HepG2 (cell line): ENCODE data around the gene ABHD12. TPM values are rescaled to one million over a fixed set of nuclear protein-coding genes. Genes with fewer than 3 reads are reported as not detected.

Source experiments
- ATAC-seq: fragments of 200-7000 bp; cut with Tn5 transposase; 3 replicates; pipeline ENCODE4 v1.9.1; 2020; ENCODE audit warnings: mild to moderate bottlenecking, moderate library complexity
- BruUV-seq: library from RNA; stranded (reverse); fragments of 400-500 nt; replicated peaks from 2 replicates; lab custom pipeline; 2021; lab: Mats Ljungman, UMichigan
- CTCF ChIA-PET: fragments of 300-600 bp; formaldehyde crosslinking; extraction: SDS; loops from one replicate; lab custom pipeline; 2021; ENCODE audit warnings: low total read pairs, inconsistent platforms, low intra/inter-chr PET ratio; lab: Yijun Ruan, JAX
- POLR2A ChIA-PET: fragments of 350-600 bp; sonication (Branson Sonifier 250); formaldehyde crosslinking; loops from one replicate; lab custom pipeline; 2020; ENCODE audit warnings: antibody characterized with exemption, inconsistent platforms; lab: Yijun Ruan, JAX
- DNase-seq: peaks from one replicate; pipeline ENCODE4 v3.0.0-alpha.2; 2015; ENCODE audit warnings: low spot score
- FAIRE-seq: peaks from 3 replicates; lab custom pipeline; 2011; peaks lifted over from hg19 to GRCh38; lab: Jason Lieb, UNC
- H2AFZ ChIP-seq: one replicate; pipeline ENCODE4 v1.6.1; 2011; ENCODE audit warnings: low read length, inconsistent platforms
- H3K27ac ChIP-seq: fragments of 300-600 bp; 3 replicates; pipeline ENCODE4 v1.8.0; 2011; ENCODE audit warnings: mixed run types, mild to moderate bottlenecking, mixed read lengths, low read length, inconsistent platforms; ENCODE audit not compliant: insufficient read depth; ENCODE audit errors: extremely low read length
- H3K27me3 ChIP-seq, 2 experiments: fragments of 200-600 bp in 1 of 2; 2 replicates in 1 of 2; 3 replicates in 1 of 2; pipeline versions ENCODE4 v1.6.0 to v1.8.0; 2011; ENCODE audit warnings: low read length in 2 of 2, mild to moderate bottlenecking in 2 of 2, moderate library complexity in 2 of 2, inconsistent platforms in 1 of 2; ENCODE audit not compliant: insufficient read depth in 2 of 2, control insufficient read depth in 1 of 2
- H3K36me3 ChIP-seq, 2 experiments: fragments of 200-600 bp in 1 of 2; replicated peaks in 1 of 2; 2 replicates in 1 of 2; 3 replicates in 1 of 2; pipeline versions ENCODE4 v1.5.1 to v1.8.0; 2011; ENCODE audit warnings: low read length in 2 of 2, inconsistent platforms in 1 of 2; ENCODE audit not compliant: insufficient read depth in 2 of 2, control insufficient read depth in 1 of 2
- H3K4me1 ChIP-seq: 2 replicates; pipeline ENCODE4 v1.5.1; 2012; ENCODE audit warnings: low read length, inconsistent platforms; ENCODE audit not compliant: insufficient read depth
- H3K4me2 ChIP-seq: 2 replicates; pipeline ENCODE4 v1.6.0; 2011; ENCODE audit warnings: low read depth, low read length, inconsistent platforms
- H3K4me3 ChIP-seq, 3 experiments: fragments of 200-600 bp in 1 of 3; sonication (generic), shearing (Covaris generic) in 1 of 3; replicated peaks in 1 of 3; 2 replicates each; pipeline ENCODE4 v1.5.1; 2011 to 2016; ENCODE audit warnings: low read length in 3 of 3, inconsistent platforms in 2 of 3, low read depth in 2 of 3, mild to moderate bottlenecking in 2 of 3, control low read depth in 1 of 3, mixed read lengths in 1 of 3; ENCODE audit not compliant: insufficient read depth in 1 of 3
- H3K79me2 ChIP-seq: one replicate; pipeline ENCODE4 v1.6.1; 2011; ENCODE audit warnings: low read length, inconsistent platforms; ENCODE audit not compliant: insufficient read depth
- H3K9ac ChIP-seq: 2 replicates; pipeline ENCODE4 v1.6.0; 2011; ENCODE audit warnings: mild to moderate bottlenecking, low read depth, low read length, inconsistent platforms; ENCODE audit not compliant: insufficient read depth
- H3K9me3 ChIP-seq: 2 replicates; pipeline ENCODE4 v1.5.1; 2012; ENCODE audit warnings: mild to moderate bottlenecking, low read length
- H4K20me1 ChIP-seq: 2 replicates; pipeline ENCODE4 v1.6.0; 2011; ENCODE audit warnings: inconsistent platforms, mild to moderate bottlenecking, low read length, moderate library complexity; ENCODE audit not compliant: insufficient read depth
- ADNP ChIP-seq: sonication (generic); formaldehyde crosslinking; IDR thresholded peaks from 2 replicates; pipeline ENCODE4 v1.4.0; 2020; ENCODE audit warnings: missing genetic modification reagents
- CEBPB ChIP-seq: IDR thresholded peaks from 2 replicates; pipeline ENCODE4 v1.6.1; 2011; ENCODE audit warnings: low read depth, low read length, improper control_type of control experiment, borderline replicate concordance
- CENPT ChIP-seq: sonication (generic); formaldehyde crosslinking; IDR thresholded peaks from 2 replicates; pipeline ENCODE4 v1.8.0; 2022; ENCODE audit warnings: low read depth, mild to moderate bottlenecking, moderate library complexity, missing genetic modification reagents
- MNT ChIP-seq: fragments of 450-650 bp; IDR thresholded peaks from 2 replicates; pipeline ENCODE4 v1.6.1; 2016
- TRAFD1 ChIP-seq: sonication (generic); formaldehyde crosslinking; IDR thresholded peaks from 2 replicates; pipeline ENCODE4 v1.5.1; 2020; ENCODE audit warnings: missing genetic modification reagents, mild to moderate bottlenecking, borderline replicate concordance
- ZNF260 ChIP-seq: sonication (generic); formaldehyde crosslinking; IDR thresholded peaks from 2 replicates; pipeline ENCODE4 v1.4.0; 2020; ENCODE audit warnings: missing genetic modification reagents, low read depth, mild to moderate bottlenecking, borderline replicate concordance
- ZNF431 ChIP-seq: sonication (generic); formaldehyde crosslinking; IDR thresholded peaks from 2 replicates; pipeline ENCODE4 v1.9.0; 2022; ENCODE audit warnings: missing genetic modification reagents, low read depth, mild to moderate bottlenecking, borderline replicate concordance
- ZNF891 ChIP-seq: sonication (generic); formaldehyde crosslinking; IDR thresholded peaks from 2 replicates; pipeline ENCODE4 v1.5.0; 2020; ENCODE audit warnings: mild to moderate bottlenecking, missing genetic modification reagents
- WGBS: methylation state at CpG from one replicate; pipeline ENCODE4 v1.1.6; 2017; ENCODE audit warnings: low lambda C conversion rate; 5-methylcytosine and 5-hydroxymethylcytosine counted together
- in situ Hi-C: cut with HindIII; loops from 2 replicates; pipeline ENCODE4 v1.10.0; 2017; ENCODE audit warnings: low pct_unique_long_range_greater_than_20kb; ENCODE audit not compliant: extremely low pct_ligation_motif_present
- intact Hi-C: fragments of 100-400 bp; cut with micrococcal nuclease; formaldehyde crosslinking; loops from one replicate; pipeline ENCODE4 v1.10.0; 2022; ENCODE audit not compliant: unreplicated experiment
- polyA plus RNA-seq, 8 experiments: library from polyadenylated mRNA; depleted of rRNA in 3 of 8; stranded (reverse) in 7 of 8; unstranded in 1 of 8; fragments of >200 nt; fragmentation: Illumina TruSeq in 4 of 8; extraction: Trizol in 4 of 8; gene quantifications; 2 replicates each; pipeline versions ENCODE4 v1.2.1 to v1.2.3, GENCODE V29; 2011 to 2016; ENCODE audit warnings: low read depth in 4 of 8, missing spikeins in 1 of 8, mixed read lengths in 1 of 8; ENCODE audit not compliant: insufficient read depth in 1 of 8
- total RNA-seq, 5 experiments: library from RNA; depleted of rRNA; stranded (reverse); fragments of >200 nt; fragmentation: Illumina TruSeq; extraction: Trizol; gene quantifications; 2 replicates each; pipeline ENCODE4 v1.2.3, GENCODE V29; 2016; ENCODE audit warnings: low read depth in 1 of 5

Gene ABHD12
- total and polyA plus RNA-seq, 2 of the 13 experiments (the other 11 are each of a cell fraction or from before 2014, with no cell fraction given), result 23.5 to 72.1 TPM

GRCh38 chr20:25254571-25254970 is 136.1 kb downstream of the ABHD12 start (continued):
- TF ChIP-seq ADNP (CRISPR knock-in tag), result no peak
- no peak for TF ChIP-seq ZNF260 (CRISPR knock-in tag)
- TF ChIP-seq CENPT (CRISPR knock-in tag), result no peak
- no peak for TF ChIP-seq MNT
- TF ChIP-seq TRAFD1 (CRISPR knock-in tag), result no peak

- ChIA-PET POLR2A (no interaction called here), CTCF (no interaction called here)
- intact Hi-C loops, result no loop called here
- FAIRE-seq (no peak), DNase-seq (no peak), ATAC-seq (no peak)
- Histone ChIP-seq H3K4me2 (no peak overlapping the region), H3K4me1 (peaks cover 40% of the 10 kb centered on the region), H3K27ac (no peak overlapping the region), H2AFZ (no peak overlapping the region), H3K79me2 (peaks cover 56% of the 10 kb centered on the region), H4K20me1 (no peaks in the 10 kb centered on the region; the same call in 1 of the 2 replicates), H3K9ac (no peak overlapping the region), H3K27me3 (no peaks in the 10 kb centered on the region; a peak in 1 of 5 replicates), H3K4me3 (no peak overlapping the region), H3K9me3 (no peaks in the 10 kb centered on the region), H3K36me3 (peaks cover 2 to 15% of the 10 kb centered on the region in 2 experiments; a peak in 2 of 5 replicates)
- WGBS, result 95% methylated on average over 11 of the region's 11 CpGs
- no peak for TF ChIP-seq ZNF891 (CRISPR knock-in tag)
- peak; percentile 36 for TF ChIP-seq CEBPB
- no peak for TF ChIP-seq ZNF431 (CRISPR knock-in tag)
- in situ Hi-C loops, result no loop called here
- BruUV-seq, result no TSS peak
These were observed 136.9 kb downstream of the ABHD12 start for GRCh38 chr20:25253606-25254275.
